Activated T-cell treated with anti-CD3 and anti-CD28 coated beads for 48 hours (primary cell): ENCODE results near the gene COX7A1.

Source experiments
- DNase-seq: peaks from one replicate; pipeline ENCODE4 v3.0.0-alpha.2; 2020; ENCODE audit warnings: low read depth

COX7A1 gene

DNA sequence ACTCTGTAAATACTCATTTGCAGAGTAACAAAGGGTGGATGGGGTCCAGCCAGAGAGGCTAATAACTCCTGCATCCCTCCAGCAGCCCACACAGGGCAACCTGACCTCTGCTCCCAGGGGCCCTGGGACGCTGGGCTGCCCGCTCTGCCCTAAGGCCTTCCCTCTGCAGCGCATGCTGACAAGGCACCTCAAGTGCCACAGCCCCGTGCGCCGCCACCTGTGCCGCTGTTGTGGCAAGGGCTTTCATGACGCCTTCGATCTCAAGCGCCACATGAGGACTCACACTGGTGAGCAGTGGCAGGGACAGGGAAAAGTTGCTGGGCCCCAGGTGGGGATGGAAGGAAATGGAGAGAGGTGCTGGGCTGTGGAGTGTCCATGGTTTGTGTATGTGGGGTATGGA is 39.6 kb downstream of the COX7A1 start:
- no peak for DNase-seq

DNA sequence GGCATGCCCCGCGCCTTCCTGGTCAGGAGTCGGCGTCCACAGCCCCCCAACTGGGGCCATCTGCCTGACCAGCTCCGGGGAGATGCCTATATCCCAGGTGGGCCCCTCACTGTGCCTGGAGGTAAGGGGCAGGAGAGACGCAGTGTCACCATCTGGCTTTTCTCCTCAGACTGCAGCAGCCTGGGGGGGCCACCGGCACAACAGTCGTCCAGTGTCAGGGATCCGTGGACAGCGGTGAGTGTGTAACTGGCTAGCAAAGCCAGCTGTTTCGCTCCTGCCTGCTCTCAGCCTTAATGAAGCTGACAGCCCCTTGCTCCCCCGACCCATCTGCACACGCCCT is 41.1 kb downstream of the COX7A1 start:
- no peak for DNase-seq

DNA sequence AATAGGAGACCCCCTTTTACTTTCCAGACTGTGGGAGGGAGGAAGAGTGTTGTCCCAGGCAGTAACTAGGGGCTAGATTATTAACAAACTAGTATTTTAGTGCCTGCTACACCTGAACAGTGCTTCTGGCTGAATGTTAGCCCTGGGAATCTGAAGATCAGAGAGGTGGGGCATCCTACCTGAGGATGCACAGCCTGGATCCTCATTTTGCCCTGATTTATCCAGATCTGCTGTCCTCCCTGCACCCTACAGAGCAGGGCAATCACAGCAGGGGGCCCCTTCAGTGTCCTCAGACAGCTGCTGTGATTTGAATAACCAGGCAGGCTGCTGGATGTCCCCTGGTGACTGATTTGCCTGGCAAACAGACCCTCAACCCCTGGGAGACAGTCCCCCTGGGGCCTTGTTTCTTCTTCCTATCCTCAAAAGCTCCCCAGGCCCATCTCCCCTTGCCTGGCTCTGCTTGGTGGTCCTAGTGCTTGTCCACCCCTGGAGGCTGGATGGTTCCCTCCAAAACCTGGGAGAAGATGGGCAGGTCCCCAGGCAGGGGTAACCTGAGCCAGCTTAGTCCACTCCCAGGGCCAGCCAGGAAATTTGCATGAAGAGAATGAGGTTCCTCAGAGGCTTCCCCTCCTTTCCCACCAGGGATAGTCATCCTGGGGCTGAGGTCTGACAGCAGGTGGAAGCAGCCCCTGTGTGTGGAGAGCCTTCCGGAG is 41.6 kb downstream of the COX7A1 start, which contains the start of gene OVOL3:
Gene OVOL3, plus strand, starts transcription at position 657 of the 713 bp plus-strand sequence. CDS start 60 bp downstream, outside the sequence.
- no peak for DNase-seq

DNA sequence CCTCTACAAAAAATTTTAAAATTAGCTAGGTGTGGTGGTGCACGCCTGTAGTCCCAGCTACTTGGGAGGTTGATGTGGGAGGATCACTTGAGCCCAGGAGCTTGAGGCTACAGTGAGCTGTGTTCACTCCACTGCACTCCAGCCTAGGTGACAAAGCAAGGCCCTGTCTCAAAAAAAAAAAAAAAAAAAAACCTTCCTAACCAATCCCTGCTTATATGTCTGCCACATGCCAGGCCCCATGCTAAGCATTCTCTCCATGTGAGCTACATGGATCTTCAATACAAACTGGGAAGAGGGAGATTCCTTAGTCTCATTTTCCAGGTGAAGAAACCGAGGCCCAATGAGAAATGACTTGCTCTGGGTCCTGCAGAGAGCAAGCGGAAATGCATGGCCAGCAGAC is 43.6 kb downstream of the COX7A1 start:
- DNase-seq, result no peak

DNA sequence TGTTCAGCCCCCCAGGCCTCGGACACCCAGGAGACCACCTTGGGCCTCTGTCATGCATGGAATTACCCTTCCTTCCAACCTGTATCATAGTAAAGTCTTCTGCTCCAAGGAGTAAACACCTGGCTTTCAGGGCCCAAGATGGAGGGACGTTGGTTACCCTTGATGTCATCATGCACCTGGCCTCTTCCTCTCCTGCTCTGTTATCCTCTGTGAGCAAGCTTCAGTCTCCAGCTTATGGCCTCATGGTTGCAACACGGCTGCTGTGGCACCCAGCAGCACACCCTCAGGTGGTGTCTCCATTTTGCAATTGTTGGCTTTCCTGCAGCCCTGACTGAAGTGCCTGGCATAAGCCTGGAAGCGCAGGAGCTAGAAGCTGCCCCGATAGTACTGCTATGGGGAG is 45.3 kb downstream of the COX7A1 start:
- no peak for DNase-seq

DNA sequence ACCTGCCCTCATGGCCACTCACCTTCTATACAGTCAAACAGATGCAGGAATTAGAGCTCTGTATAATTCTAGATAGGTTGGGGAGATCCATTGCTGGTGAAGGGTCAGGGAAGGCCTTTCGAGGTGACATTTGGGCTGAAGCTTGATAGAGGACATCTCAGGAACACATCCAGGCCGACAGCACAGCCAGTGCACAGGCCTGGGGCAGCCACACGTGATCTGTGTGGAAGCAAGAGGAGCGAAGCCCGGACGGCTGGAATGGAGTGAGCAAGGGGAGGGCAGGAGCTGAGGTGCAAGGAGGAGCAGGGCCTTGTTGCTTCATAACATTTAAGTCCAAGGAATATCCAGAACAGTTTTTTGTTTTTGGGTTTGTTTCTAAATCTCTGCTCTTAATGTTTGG is 45.8 kb downstream of the COX7A1 start:
- no peak for DNase-seq

DNA sequence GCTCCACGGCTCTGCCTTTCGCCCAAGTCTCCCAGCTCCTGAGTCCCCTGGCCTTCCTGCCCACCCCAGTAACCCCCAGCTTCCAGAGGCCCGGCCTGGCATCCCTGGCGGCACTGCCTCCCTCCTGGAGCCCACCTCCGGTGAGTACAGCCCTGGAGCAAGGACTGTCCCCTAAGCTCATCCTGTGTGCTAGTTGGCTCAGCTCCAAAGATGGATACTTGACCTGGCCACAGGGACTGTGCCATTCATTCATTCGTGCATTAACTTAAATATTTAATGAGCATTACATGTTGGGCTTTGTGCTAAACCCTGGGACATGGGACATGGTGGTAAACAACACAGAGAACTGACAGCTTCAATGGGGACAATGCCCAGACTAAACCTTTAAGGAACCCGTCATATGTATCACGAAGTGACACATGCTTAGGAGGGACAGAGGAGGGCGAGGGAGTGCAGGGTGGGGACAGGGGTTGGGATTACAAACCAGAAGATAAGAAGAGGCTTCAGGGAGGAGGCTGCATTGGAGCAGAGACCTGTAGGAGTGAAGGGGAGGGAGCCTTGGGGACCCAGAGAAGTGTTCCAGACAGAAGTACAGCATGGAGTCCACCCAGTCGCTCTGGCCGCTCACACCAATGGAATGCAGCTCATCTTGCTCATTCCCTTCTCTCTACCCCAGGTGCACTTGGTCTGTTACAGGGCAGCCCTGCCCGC is 48.2 kb downstream of the COX7A1 start:
- no peak for DNase-seq

DNA sequence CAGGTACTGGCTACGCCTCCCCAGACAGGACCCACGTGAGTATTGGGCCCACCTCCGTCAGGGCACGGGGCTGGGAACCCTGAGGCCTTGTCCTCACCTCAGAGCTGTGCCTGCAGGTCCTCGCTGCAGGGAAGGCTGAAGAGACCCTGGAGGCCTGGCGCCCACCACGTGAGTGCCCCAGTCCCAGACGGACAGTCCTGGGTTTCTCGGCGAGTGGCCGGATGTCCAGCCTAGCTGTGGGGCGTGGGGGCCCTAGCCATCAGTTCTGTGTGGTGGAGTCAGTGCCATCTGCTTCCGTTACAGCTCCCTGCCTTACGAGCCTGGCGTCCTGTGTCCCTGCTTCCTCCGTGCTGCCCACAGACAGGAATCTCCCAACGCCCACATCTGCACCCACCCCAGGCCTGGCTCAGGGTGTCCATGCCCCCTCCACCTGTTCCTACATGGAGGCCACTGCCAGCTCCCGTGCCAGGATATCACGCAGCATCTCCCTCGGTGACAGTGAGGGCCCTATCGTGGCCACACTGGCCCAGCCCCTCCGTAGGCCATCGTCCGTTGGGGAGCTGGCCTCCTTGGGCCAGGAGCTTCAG is 49.1 kb downstream of the COX7A1 start:
- no peak for DNase-seq

DNA sequence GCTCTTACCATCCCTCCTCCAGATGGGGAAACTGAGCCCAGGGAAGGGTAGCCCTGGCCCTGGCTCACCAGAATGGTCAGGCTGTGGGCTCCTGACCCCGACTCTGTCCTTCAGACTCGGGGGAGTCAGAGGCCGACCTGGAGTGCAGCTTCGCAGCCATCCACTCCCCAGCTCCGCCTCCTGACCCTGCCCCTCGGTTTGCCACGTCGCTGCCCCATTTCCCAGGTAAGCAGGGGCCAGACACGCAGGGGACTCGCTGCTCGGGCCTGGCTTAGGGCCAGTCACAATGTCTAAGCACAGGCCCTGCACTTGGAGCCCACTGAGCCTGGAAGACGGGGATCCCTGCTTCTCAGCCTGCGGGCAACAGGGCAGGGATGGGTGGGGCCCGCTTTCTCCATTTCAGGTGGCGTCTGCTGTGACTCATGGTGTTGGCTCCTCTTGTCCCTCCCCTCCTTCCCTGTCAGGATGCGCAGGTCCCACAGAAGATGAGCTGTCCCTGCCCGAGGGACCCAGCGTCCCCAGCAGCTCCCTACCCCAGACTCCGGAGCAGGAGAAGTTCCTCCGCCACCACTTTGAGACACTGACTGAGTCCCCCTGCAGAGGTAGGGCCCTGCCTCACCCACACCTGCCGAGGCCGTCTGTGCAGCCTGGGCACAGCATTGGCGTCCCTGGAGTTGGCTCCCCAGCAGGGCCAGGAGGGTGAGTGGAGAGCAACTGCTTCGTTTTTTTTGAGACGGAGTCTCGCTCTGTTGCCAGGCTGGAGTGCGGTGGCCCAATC is 50.5 kb downstream of the COX7A1 start:
- DNase-seq, result no peak
